Hepatic stellate cell (primary cell): ENCODE measurements around the gene ZNF846.
"Not testable (repeated sequence)": the region's sequence is repeated elsewhere in the genome, so short reads cannot be mapped to it uniquely, and the experiment has no call there.

Source experiments
- DNase-seq: peaks from one replicate; pipeline ENCODE4 v3.0.0; 2011; ENCODE audit warnings: low spot score

Gene ZNF846

DNA sequence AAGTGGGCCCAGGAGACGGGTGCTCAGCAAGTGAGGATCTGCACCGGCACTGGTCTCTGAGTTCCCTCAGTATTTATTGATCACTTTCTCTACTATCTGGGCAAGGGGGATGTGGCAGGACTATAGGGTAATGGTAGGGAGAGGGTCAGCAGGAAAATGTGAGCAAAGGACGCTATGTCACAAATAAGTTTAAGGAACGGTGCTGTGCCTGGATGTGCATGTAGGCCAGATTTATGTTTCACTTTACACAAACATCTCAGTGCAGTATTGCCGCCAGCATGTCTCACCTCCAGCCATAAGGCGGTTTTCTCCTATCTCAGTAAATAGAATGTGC, 15.6 kb upstream of the ZNF846 start:
- not testable (repeated sequence) for DNase-seq

DNA sequence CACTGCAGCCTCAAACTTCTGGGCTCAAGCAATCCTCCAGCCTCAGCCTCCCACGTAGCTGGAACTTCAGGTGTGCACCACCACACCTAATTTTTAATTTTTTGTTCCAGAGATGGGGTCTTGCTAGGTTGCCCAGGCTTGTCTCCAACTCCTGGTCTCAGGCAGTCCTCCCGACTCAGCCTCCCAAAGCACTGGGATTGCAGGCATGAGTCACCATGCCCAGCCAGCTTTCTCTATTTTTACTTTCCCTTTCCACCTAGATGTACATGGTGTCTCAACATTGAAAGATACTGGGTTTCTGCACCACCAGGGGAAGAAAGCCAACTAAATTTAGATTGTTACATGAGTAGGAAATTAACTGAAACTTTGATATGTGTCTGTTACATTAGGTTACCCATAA, 13.8 kb upstream of the ZNF846 start:
- no peak for DNase-seq

DNA sequence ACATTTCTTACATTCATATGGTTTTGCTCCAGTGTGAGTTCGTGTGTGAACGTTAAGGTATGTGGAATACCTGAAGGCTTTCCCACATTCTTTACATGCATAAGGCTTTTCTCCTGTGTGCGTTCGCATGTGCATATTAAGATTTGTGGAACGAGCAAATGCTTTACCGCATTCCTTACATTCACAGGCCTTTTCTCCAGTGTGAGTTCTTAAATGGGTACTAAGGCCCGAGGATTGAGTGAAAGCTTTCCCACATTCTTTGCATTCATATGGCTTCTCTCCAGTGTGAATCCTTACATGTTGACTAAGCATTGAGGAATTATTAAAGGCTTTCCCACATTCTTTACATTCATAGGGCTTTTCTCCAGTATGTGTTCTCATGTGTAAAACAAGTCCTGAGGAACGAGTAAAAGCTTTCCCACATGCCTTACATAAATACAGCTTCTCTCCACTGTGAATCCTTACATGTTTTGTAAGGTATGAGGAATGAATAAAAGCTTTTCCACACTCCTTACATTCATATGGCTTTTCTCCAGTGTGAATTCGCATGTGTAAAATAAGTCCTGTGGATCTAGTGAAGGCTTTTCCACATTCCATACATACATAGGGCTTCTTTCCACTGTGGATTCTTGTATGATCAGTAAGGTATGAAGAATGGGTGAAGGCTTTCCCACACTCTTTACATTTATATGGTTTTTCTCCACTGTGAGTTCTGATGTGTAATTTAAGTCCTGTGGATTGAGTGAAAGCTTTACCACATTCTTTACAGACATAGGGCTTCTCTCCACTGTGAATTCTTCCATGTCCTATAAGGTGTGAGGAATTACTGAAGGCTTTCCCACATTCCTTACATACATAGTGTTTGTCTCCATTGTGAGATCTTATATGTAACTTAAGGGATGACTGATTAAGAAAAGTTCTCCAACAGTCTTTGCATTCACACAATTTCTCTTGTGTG, 10.7 kb downstream of the ZNF846 start:
- no peak for DNase-seq

DNA sequence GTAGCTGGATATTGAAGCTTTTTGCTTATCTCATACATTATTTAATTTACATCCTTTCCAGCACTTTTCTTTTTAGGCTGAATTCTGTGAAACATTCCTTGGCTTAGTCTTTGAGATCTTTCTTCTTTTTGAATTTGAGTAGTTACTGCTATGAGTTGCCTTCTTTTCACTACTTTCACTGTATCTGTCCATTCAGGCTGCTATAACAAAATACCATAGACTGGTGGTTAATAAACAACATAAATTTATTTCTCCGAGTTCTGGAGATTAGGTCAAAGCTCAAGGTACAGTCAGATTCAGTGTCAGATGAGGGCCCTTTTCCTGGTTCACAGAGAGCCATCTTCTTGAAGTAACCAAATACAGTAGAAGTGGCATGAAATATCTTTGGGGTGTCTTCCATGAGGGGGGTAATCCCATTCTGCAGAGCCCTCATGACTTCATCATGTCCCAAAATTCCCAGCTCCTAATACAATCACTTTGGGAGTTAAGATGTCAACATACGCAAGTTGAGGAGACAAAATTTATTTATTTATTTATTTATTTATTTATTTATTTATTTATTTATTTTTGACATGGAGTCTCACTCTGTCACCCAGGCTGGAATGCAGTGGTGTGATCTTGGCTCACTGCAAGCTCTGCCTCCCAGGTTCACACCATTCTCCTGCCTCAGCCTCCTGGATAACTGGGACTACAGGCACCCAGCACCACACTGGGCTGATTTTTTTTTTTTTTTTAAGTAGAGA, 15.7 kb downstream of the ZNF846 start:
- no peak for DNase-seq

DNA sequence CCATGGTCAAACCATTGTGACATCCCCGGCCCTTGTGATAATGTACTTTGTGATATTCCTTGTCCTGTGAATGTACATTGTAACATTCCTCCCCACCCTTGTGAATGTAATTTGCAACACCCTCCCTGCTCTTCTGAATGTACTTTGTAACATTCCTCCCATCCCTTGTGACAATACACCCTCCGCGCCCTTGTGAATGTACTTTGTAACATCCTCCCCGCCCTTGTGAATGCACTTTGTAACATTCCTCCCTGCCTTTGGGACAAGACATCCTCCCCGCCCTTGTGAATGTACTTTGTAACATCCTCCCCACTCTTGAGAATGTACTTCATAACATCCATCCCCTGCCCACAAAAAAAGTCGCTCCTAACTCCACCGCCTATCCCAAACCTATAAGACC, 17.1 kb downstream of the ZNF846 start:
- no peak for DNase-seq

DNA sequence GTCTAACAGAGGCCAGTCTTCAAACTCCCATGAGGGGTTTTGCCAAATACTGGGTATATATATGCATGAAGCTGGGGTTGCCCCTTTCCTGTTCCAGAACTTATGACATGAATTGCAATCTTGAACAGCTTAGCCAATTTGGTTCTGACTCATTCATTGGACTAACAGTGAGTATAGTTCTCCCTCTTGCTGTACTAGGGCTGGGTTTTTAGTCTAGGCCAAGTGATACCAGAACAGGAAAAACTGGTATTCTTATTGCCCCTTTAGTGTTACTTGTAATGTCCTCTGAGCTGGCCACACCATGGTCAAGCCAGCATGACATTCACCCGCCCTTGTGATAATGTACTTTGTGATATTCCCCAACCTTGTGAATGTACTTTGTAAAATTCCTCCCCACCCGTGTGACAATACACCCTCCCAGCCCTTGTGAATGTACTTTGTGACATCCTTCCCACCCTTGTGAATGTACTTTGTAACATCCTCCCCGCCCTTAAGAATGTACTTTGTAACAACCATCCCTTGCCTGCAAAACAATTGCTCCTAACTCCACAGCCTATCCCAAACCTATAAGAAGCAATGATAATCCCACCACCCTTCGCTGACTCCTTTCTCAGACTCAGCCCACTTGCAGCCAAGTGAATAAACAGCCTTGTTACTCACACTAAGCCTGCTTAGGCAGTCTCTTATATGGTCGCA, 26.9 kb downstream of the ZNF846 start:
- DNase-seq, result no peak

DNA sequence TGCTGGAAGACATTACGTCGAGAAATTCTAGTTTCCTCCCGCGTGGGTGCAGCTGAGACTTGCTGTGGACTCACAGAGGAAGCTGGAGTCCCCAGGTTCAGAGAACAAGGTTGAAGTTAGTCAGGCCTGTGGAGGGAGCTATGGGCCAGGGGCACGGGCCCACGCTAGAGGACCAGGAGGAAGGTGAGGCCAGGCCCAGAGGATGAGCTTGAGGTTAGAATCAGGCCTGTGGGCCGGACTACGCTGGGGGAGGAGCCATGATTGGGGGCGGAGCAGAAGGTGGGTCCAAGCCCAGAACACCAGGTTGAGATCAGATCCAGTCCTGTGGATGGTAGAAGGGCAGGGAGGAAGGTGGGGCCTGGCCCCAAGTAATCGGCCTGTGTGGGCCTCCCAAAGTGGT, 32.6 kb downstream of the ZNF846 start:
- DNase-seq, result no peak

DNA sequence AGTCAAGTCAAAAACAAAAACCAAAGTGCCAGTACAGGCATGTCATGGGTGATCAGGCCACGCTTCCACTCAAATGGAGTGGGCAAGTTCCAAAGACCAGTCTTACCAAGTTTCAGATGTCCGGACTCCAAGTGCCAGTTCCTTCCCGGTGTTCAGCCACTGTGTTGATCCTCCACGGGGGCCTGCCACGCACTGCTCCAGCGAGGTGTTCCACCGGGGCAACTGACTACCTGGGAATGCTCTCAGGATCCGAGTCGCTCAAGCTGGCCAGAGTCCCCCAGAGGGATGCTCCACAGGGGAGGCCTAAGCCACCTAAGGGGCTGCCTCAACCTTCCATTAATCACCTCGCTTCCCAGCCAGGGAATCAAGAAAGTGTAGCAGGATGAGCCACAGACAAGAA, 38.5 kb downstream of the ZNF846 start:
- DNase-seq, result not testable (repeated sequence)

DNA sequence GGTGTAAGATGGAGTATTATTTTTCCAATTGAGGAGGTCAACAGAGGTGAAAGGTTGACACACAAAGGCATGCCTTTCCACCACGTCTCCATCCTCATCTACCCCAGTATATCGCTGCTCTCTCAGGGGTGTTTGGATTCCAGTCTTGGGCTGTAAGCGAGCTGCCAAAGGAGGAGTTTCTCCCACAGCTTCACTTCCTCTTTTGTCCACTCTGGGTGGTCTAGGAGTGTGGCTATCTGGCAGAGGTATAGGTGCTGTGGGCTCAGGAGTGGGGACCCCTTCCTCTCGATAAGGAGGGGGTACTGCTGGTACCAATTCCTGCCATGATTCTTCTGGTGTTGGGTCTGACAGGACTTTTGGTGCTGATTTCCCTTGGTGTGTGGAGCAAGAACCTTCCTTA, 39.4 kb downstream of the ZNF846 start:
- DNase-seq, result no peak

DNA sequence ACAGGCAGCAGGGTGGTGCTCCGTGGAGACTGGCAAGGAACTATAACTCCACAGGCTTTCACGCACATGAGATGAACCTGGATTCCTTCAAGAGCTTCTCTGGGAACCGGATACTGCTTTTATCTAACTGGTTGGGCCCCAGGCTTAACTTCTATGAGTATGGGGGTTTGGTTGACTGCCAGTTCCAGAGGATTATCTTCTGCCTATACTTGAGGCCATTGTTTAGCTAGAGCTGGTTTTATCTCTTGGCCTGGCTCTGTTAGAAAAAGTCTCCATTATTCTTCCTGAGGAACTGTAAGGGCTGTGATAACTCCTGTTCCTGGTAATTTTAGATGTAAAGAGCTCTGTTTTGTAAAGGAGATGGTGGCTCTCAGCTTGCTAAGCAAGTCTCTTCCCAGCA, 40.9 kb downstream of the ZNF846 start:
- no peak for DNase-seq

DNA sequence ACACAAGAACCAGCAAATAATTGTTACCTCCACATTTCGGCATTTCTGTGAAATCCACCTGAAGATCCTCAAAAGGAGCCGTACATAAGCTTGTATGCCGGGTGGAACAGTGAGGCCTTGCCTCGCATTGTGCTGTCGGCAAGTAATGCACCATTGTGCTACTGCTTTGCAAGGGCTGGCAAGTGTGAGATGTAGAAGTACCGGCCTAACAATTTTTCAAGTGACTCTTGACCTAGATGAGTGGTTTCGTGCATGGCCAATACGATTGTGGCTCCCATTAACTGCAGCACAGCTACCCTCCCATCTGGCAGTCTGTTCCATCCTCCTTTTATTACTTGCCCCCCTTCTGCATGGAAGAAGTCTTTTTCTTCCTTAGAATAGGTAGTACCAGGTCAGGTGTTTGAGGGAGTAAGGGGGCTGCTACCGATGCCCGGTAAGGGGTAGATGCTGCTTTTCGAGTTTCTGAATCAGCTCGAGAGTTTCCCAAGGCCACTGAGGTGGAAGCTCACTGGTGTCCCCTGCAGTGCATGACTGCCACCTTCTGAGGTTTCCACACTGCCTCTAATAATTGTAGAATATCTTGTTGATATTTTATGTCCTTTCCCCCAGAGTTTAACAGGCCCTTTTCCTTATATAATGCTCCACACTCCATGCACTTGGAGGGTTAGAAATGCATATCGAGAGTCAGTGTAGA, 42.9 kb downstream of the ZNF846 start:
- DNase-seq, result not testable (repeated sequence)

DNA sequence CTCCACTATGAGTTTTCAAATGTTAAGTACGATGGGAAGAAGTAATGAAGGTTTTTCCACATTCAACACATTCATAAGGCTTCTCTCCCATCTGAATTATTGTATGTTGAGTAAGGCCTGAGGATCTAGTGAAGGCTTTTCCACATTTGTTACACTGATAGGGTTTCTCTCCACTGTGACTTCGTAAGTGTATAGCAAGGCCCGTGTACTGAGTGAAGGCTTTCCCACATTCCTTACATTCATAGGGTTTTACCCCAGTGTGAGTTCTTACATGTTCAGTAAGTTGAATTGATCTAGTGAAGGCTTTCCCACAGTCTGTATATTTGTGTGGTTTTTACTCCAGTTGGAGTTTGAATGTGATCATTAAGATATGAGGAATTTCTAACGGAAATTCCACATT, 44.4 kb downstream of the ZNF846 start:
- DNase-seq, result no peak

DNA sequence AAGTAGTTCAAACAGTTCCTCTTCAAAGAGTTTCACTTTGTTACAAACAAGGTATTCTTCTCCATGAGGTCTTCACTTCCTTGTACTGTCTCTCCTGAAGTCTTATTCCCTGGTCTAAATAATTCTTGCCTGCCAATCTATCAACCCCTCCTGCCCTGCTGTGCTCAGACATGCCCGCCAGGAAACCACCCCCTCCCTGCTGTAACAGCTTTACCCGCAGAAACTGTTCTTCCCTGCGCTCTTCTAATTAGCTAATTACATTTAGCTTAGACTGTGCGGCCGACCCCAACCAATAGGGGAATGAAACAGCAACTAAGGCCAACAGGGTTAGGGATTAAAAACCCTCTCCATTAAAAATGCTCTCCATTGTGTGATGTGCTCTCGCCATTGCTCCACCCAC, 46.7 kb downstream of the ZNF846 start:
- DNase-seq, result no peak

DNA sequence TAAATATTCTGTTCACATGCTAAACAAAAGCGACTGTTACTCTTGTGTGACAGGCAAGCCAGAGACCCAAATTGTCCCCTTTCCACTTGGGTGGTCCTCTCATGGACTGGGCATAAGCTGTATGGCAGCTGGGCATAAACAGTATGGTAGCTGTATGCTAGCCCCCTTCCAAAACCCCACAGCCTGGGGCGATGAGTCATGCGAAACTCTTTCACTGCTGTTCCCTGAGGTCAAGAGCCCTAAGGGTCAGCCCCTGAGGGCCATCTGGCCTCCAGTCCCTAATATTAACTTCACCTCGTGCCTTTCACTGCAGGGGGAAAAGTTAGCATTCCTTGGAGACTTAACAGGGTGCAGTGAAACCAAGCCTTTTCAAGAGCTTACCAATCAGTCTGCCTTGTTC, 48.0 kb downstream of the ZNF846 start:
- DNase-seq, result no peak

DNA sequence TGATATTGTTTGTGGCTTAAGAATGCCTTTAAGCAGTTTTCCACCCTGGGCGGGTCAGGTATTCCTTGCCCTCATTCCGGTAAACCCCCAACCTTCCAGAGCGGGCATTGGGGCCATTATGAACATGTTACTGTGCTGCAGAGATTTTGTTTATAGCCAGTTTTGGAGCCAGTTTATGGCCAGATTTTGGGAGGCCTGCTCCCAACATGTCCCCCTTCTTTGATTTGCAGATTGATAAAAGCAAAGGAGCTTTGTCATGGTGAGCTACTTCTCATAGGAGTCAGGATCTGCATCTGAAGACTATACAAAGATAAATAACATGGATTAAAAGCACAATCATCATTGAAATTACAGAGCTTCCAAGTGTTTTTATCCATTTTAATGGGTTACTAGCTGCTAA, 56.7 kb downstream of the ZNF846 start:
- no peak for DNase-seq

DNA sequence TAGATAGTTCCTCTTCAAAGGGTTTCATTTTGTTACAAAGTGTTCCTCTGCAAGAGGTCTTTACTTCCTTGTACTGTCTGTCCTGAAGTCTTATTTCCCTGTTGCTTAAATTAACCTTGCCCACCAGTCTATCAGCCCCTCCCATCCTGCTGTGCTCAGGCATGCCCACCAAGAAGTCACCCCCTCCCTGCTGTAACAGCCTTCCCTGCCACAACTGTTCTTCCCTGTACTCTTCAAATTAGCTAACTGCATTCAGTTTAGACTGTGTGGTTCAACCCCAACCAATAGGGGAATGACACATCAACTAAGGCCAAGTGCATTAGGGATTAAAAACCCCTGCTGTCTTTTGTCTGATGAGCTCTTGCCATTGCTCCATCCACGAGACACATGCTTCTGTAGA, 59.2 kb downstream of the ZNF846 start:
- no peak for DNase-seq

DNA sequence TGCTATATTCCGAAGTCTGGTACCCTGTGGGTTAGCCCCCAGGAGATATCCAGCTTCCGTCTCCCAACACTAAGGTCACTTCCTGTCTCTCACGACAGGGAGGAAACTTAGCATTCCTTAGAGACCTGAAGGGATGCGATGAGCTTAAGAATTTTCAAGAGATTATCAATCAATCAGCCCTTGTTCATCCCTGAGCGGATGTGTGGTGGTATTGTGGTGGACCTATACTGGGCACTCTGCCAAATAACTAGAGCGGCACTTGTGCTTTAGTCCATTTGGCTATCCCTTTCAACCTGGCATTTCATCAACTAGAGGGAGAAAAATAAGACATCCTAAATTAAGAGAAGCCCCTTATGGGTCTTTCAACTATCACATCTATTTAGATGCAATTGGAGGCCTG, 62.7 kb downstream of the ZNF846 start:
- no peak for DNase-seq

DNA sequence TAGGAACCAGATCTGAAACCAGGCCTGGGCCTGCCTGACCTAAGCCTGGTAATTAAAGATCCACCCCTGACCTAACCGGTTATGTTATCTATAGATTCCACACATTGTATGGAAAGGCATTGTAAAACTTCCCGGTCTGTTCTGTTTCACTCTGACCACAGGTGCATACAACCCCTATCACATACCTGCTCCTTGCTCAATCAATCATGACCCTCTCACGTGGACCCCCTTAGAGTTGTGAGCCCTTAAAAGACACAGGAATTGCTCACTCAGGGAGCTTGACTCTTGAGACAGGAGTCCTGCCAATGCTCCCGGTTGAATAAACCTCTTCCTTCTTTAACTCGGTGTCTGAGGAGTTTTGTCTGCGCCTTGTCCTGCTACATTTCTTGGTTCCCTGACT, 66.4 kb downstream of the ZNF846 start:
- DNase-seq, result no peak
